GM23338 (cell line): ENCODE results near the gene MYL6. TPM values are rescaled to one million over a fixed set of nuclear protein-coding genes. Genes with fewer than 3 reads are reported as not detected.

Source experiments
- ATAC-seq: fragments of 200-7000 bp; cut with Tn5 transposase; 3 replicates; pipeline ENCODE4 v1.9.1; 2020
- DNase-seq: peaks from one replicate; pipeline ENCODE4 v3.0.0-alpha.2; 2015; ENCODE audit warnings: low spot score
- H2AFZ ChIP-seq: fragments of 200-600 bp; sonication (generic); 2 replicates; pipeline ENCODE4 v1.8.0; 2016; ENCODE audit warnings: antibody characterized with exemption, mild to moderate bottlenecking, moderate library complexity
- H3F3A ChIP-seq: fragments of 200-600 bp; sonication (generic); replicated peaks from 2 replicates; pipeline ENCODE4 v1.8.0; 2017; ENCODE audit warnings: antibody characterized with exemption, mixed run types, low read depth
- H3K27ac ChIP-seq: fragments of 200-600 bp; sonication (generic); 2 replicates; pipeline ENCODE4 v1.6.1; 2016; ENCODE audit warnings: low read depth
- H3K27me3 ChIP-seq: fragments of 200-600 bp; sonication (generic); 2 replicates; pipeline ENCODE4 v1.8.0; 2016; ENCODE audit warnings: mild to moderate bottlenecking, mixed run types, moderate library complexity; ENCODE audit not compliant: insufficient read depth
- H3K36me3 ChIP-seq: fragments of 200-600 bp; sonication (generic); 2 replicates; pipeline ENCODE4 v1.8.0; 2016; ENCODE audit warnings: mild to moderate bottlenecking; ENCODE audit not compliant: insufficient read depth
- H3K4me1 ChIP-seq: fragments of 200-600 bp; sonication (generic); 2 replicates; pipeline ENCODE4 v1.8.0; 2016; ENCODE audit warnings: mild to moderate bottlenecking, moderate library complexity; ENCODE audit not compliant: insufficient read depth
- H3K4me2 ChIP-seq: fragments of 200-600 bp; sonication (generic); 2 replicates; pipeline ENCODE4 v1.7.1; 2017; ENCODE audit warnings: mixed run types
- H3K4me3 ChIP-seq: fragments of 200-600 bp; sonication (generic); 2 replicates; pipeline ENCODE4 v1.6.1; 2016; ENCODE audit warnings: mixed run types
- H3K79me2 ChIP-seq: fragments of 200-600 bp; sonication (generic); replicated peaks from 2 replicates; pipeline ENCODE4 v1.8.0; 2017; ENCODE audit warnings: mild to moderate bottlenecking; ENCODE audit not compliant: insufficient read depth
- H3K9me2 ChIP-seq: fragments of 200-600 bp; sonication (generic); 2 replicates; pipeline ENCODE4 v1.8.0; 2017; ENCODE audit not compliant: insufficient read depth
- H4K20me1 ChIP-seq: fragments of 200-600 bp; sonication (generic); replicated peaks from 2 replicates; pipeline ENCODE4 v1.8.0; 2017; ENCODE audit warnings: mild to moderate bottlenecking; ENCODE audit not compliant: insufficient read depth
- H3K27ac Mint-ChIP-seq: 2 replicates; pipeline ENCODE4 v1.8.0; 2020; ENCODE audit warnings: inconsistent platforms, mild to moderate bottlenecking, moderate library complexity, mixed read lengths
- H3K27me3 Mint-ChIP-seq: 3 replicates; pipeline ENCODE4 v1.8.0; 2022; ENCODE audit warnings: low read depth, mild to moderate bottlenecking, moderate library complexity, mixed read lengths, inconsistent platforms; ENCODE audit not compliant: insufficient read depth, poor library complexity
- H3K36me3 Mint-ChIP-seq: 3 replicates; pipeline ENCODE4 v1.8.0; 2021; ENCODE audit warnings: low read depth, mild to moderate bottlenecking, inconsistent platforms, moderate library complexity, mixed read lengths
- H3K4me1 Mint-ChIP-seq: 3 replicates; pipeline ENCODE4 v1.8.0; 2020; ENCODE audit warnings: mild to moderate bottlenecking, inconsistent platforms, mixed read lengths
- H3K4me3 Mint-ChIP-seq: 3 replicates; pipeline ENCODE4 v1.8.0; 2021; ENCODE audit warnings: moderate library complexity, mild to moderate bottlenecking, inconsistent platforms, mixed read lengths
- H3K9me3 Mint-ChIP-seq: 3 replicates; pipeline ENCODE4 v1.8.0; 2020; ENCODE audit warnings: moderate library complexity, mild to moderate bottlenecking, inconsistent platforms, mixed read lengths
- CREB1 ChIP-seq: fragments of 250-450 bp; sonication (Bioruptor Pico); IDR thresholded peaks from 2 replicates; pipeline ENCODE4 v1.5.0; 2020; ENCODE audit warnings: low read depth, mild to moderate bottlenecking, moderate library complexity
- CTCF ChIP-seq, 2 experiments: fragments of 200-600 bp in 1 of 2; sonication (generic) in 1 of 2; conservative IDR thresholded peaks; 2 replicates each; pipeline versions ENCODE4 v1.5.1 to v1.6.1; 2016 to 2017; ENCODE audit warnings: antibody characterized with exemption in 2 of 2, low read depth in 2 of 2, mild to moderate bottlenecking in 2 of 2, moderate library complexity in 1 of 2
- ETS1 ChIP-seq: IDR thresholded peaks from 2 replicates; pipeline ENCODE4 v1.6.1; 2016; ENCODE audit warnings: antibody characterized with exemption
- EZH2 ChIP-seq: fragments of 200-600 bp; sonication (generic); IDR thresholded peaks from one replicate; pipeline ENCODE4 v1.8.0; 2017; ENCODE audit warnings: antibody characterized with exemption, mild to moderate bottlenecking, low read depth; ENCODE audit not compliant: unreplicated experiment
- EZH2phosphoT487 ChIP-seq: fragments of 200-600 bp; sonication (generic); IDR thresholded peaks from one replicate; pipeline ENCODE4 v1.8.1; 2018; ENCODE audit warnings: antibody characterized with exemption; ENCODE audit not compliant: unreplicated experiment
- JUNB ChIP-seq: IDR thresholded peaks from one replicate; pipeline ENCODE4 v1.6.1; 2016; ENCODE audit warnings: antibody characterized with exemption; ENCODE audit not compliant: unreplicated experiment
- NANOG ChIP-seq: IDR thresholded peaks from 2 replicates; pipeline ENCODE4 v1.6.1; 2016; ENCODE audit warnings: antibody characterized with exemption, borderline replicate concordance
- POLR2AphosphoS5 ChIP-seq: IDR thresholded peaks from 2 replicates; pipeline ENCODE4 v1.6.1; 2016; ENCODE audit warnings: antibody characterized with exemption, low read depth
- REST ChIP-seq: IDR thresholded peaks from one replicate; pipeline ENCODE4 v1.6.1; 2018; ENCODE audit warnings: antibody characterized with exemption; ENCODE audit not compliant: unreplicated experiment
- STAT1 ChIP-seq: IDR thresholded peaks from one replicate; pipeline ENCODE4 v1.6.1; 2016; ENCODE audit warnings: antibody characterized with exemption; ENCODE audit not compliant: unreplicated experiment
- ZNF114 ChIP-seq: fragments of 250-450 bp; sonication (Bioruptor Pico); IDR thresholded peaks from 2 replicates; pipeline ENCODE4 v1.5.0; 2020; ENCODE audit warnings: mild to moderate bottlenecking, moderate library complexity
- ZNF331 ChIP-seq: fragments of 250-450 bp; sonication (Bioruptor Pico); IDR thresholded peaks from 2 replicates; pipeline ENCODE4 v1.5.0; 2020; ENCODE audit warnings: low read depth, mild to moderate bottlenecking, moderate library complexity
- ZNF462 ChIP-seq: fragments of 250-450 bp; sonication (Bioruptor Pico); IDR thresholded peaks from 2 replicates; pipeline ENCODE4 v1.5.0; 2020; ENCODE audit warnings: mild to moderate bottlenecking, moderate library complexity
- polyA plus RNA-seq: library from polyadenylated mRNA; unstranded; fragments of >200 nt; fragmentation: Nextera tagmentation; extraction: Ambion mirVana; gene quantifications from 2 replicates; pipeline ENCODE4 v1.2.1, GENCODE V29; 2016
- total RNA-seq: library from RNA; depleted of rRNA; stranded (reverse); fragments of >200 nt; shearing (Covaris generic); gene quantifications from 2 replicates; pipeline ENCODE4 v1.2.3, GENCODE V29; 2014

The MYL6 gene
- total and polyA plus RNA-seq, 2 experiments from 2014 or later: 1,092 to 1,545 TPM

GRCh38 chr12:56120158-56120846 lies 37.9 kb upstream of the MYL6 start:
- DNase-seq (no peak), ATAC-seq (no peak)
- TF ChIP-seq ZNF462 (no peak), ZNF331 (no peak), EZH2 (no peak), POLR2AphosphoS5 (no peak), CREB1 (CRISPR knock-in tag) (no peak), ETS1 (no peak), REST (no peak), NANOG (no peak), CTCF (conservative IDR thresholded peaks at IDR 0.05; ENCODE audit: low read depth in 2 of 2) (no peak), EZH2phosphoT487 (no peak), JUNB (no peak), ZNF114 (CRISPR knock-in tag) (no peak), STAT1 (no peak)
- Histone ChIP-seq H3K9me2 (no peaks in the 10 kb centered on the region), H3K4me2 (no peak overlapping the region), H3K27ac (no peak overlapping the region), H2AFZ (no peak overlapping the region), H4K20me1 (no peaks in the 10 kb centered on the region), H3K36me3 (peaks cover 4% of the 10 kb centered on the region; the same call in 1 of the 2 replicates), H3F3A (peaks cover 18% of the 10 kb centered on the region), H3K79me2 (peaks cover 12% of the 10 kb centered on the region), H3K27me3 (no peaks in the 10 kb centered on the region), H3K4me3 (peak overlapping the region; percentile 20; the same call in 1 of the 2 replicates), H3K4me1 (peaks cover 10% of the 10 kb centered on the region)
- H3K4me3 Mint-ChIP-seq: peak overlapping the region; percentile 37; the same call in 1 of the 3 replicates
- H3K27me3 Mint-ChIP-seq: peaks cover 19% of the 10 kb centered on the region
- peaks cover 6% of the 10 kb centered on the region; the same call in 2 of the 3 replicates for H3K9me3 Mint-ChIP-seq
- peaks cover 18% of the 10 kb centered on the region for H3K4me1 Mint-ChIP-seq
- H3K36me3 Mint-ChIP-seq: peaks cover 33% of the 10 kb centered on the region
- H3K27ac Mint-ChIP-seq: no peak overlapping the region
